HG03039 (cell line): Measurements from ENCODE around the gene SPRED2.

ENCODE experiments used
- ATAC-seq: cut with Tn5 transposase; IDR thresholded peaks from one replicate; pipeline ENCODE4 v1.9.1; 2021; ENCODE audit warnings: mild to moderate bottlenecking, moderate library complexity; ENCODE audit not compliant: unreplicated experiment

SPRED2 gene

GRCh38 chr2:65287364-65287763, 145.0 kb downstream of the SPRED2 start:
- no peak for ATAC-seq

- no peak for ATAC-seq
These were observed 149.8 kb downstream of the SPRED2 start for GRCh38 chr2:65282477-65283053.

GRCh38 chr2:65281627-65282351, 150.6 kb downstream of the SPRED2 start:
- no peak for ATAC-seq

DNA sequence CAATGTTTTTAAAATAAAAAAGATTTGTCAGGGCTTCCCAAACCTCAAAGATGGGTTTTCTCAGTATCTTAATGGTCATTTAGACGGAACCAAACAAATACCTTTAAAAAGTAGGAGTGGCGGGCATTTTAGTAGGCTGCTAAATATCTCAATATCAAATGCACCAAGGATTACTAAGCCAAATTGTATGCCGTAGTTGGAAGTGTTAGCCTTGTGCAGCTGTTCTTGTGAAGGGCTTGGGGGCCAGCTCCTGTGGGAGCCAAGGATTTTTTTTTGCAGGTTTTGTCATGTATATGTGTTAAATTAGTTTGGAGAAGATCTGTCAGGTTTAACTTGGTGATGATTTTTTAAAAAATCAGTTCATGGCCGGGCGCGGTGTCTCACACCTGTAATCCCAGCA, 152.6 kb downstream of the SPRED2 start:
- ATAC-seq: no peak

DNA sequence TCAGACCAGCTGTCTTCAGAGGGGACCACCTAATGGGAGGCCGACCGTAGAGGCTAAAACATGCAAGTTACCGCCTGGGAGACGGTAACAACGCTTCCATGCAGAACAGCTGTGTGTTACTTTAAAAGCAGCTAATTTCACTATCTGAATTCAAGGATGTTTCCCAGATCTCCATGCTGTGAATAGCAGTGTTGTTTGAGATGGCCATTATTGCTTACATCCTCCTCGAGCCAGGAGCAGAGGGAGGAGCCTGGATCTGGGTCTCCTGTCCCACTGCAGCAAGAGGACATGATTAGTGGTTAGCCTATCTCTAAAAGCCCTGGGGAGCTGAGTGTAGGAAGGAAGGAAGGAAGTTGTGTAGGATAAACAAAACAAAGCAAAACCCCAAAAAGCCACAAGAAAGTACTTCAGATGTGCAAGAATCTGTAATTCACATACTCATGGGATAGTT, 153.8 kb downstream of the SPRED2 start:
- ATAC-seq: no peak

DNA sequence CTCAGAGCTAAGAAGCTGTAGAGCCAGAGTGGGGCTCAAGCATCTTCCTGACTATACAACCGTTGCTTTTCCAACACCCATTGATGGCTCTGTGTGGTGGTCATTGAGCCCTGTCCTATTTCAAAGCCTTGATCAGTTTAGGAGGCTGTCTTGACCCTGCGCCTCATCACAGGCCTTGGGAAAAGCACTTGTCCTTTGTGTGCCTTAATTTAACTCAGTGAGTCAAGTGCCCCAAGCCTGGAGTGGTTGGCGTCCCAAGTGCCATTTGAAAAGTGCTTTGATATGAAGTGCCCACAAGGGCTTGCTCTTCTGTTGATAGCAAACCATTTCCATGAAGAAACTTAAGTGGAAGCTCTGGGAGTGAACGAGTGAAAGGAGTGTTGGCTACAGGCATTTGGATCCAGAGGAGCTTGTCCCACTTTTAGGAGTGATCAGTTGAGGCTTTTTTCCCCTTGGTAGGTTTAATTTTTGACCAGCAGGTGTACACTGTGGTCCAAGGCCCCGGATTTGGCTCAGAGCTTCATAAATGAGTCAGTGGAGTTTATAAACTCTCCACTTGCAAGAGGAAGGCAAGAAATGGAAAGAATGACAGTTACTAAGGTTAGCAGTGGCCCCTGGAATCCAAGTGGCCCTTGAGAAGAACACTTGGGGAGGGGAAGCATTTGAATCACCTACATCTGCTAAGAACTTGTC, 154.5 kb downstream of the SPRED2 start:
- no peak for ATAC-seq

DNA sequence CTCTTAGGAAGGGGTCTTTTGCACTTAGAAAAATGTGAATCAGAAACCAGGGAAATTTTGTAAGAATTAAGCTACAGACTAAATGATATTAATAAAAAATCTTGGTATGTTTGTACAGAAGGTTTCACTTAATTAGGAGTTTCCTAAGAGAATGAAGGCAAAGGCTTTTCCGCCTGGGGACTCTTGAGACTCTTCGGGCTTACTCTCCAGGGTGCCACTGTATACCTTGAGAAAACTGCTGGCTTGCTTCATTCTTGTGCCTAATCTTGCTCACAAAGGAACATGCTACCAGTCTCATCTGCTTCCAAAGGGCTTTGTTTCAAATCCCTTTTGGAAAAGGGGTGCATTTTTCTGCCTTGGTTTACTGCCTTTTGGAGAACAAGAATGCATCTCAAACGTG, 155.3 kb downstream of the SPRED2 start:
- ATAC-seq: no peak

DNA sequence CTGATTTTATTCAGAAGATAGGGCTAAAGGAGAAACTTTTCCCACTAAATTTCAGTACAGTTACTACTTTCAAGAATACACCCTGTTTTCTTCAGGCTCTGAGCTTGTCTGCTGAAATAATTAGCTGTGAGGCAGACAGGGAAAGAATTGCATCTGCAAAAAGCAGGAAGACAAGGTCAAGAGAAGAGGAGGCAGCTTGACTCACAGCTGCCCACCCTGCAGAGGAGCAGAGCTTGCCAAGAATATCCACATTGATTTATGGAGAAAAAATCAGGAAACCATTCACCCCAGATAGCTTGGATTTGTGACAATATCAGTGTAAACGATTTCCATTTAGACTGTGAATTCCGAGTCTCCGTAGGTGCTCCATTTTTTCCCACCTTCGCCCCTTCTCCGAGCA, 155.8 kb downstream of the SPRED2 start:
- no peak for ATAC-seq

GRCh38 chr2:65275141-65275915, 157.1 kb downstream of the SPRED2 start:
- ATAC-seq: no peak

DNA sequence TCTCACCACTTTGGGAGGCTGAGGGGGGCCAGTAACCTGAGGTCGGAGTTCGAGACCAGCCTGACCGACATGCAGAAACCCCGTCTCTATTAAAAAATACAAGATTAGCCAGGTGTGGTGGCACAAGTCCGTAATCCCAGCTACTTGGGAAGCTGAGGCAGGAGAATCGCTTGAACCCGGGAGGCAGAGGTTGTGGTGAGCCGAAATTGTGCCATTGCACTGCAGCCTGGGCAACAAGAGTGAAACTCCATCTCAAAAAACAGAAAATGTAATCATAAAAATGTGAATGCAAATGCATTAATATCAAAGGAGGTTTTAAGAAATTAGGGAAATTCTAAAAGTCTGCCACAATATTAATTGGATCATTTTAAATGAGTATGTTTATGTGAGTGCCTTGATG, 159.1 kb downstream of the SPRED2 start:
- ATAC-seq: no peak

GRCh38 chr2:65268957-65269356, 163.4 kb downstream of the SPRED2 start:
- no peak for ATAC-seq

- no peak for ATAC-seq
These were observed 165.4 kb downstream of the SPRED2 start for GRCh38 chr2:65267008-65267407.

GRCh38 chr2:65265671-65266045, 166.7 kb downstream of the SPRED2 start:
- no peak for ATAC-seq

DNA sequence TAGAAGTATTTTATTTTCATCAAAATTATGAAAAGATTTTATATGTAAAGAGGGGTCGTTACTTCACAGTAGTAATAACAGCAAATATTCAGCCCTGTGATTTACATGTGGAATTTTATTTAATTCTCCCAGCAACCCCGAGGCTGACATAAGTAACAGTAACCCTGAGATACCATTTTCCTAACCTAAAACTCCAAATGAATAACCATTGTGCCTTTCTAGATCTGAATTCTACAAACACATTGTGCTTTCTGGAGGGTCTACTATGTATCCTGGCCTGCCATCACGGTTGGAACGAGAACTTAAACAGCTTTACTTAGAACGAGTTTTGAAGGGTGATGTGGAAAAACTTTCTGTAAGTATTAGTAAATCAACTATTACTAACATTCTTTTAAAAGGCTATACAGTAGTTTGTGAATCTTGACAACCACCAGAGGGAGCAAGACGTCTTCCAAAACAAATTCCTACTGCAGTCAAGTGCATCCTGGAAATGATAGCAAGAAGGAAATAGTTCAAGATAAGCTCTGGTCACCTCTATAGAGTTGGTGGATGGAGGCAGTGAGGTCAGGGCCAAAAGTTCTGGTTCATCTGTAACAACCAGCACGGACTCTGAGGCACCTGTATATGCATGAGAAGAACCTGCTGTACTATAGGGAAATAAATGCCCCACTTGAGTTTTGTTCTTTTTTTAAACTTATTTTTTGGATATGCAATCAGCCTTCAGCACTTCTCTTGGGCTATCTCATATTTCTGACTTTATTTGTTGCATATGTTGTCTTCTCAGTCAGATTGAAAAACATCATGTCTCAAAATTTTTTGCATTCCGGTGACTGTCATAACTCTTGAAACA, 167.4 kb downstream of the SPRED2 start:
- ATAC-seq: no peak

DNA sequence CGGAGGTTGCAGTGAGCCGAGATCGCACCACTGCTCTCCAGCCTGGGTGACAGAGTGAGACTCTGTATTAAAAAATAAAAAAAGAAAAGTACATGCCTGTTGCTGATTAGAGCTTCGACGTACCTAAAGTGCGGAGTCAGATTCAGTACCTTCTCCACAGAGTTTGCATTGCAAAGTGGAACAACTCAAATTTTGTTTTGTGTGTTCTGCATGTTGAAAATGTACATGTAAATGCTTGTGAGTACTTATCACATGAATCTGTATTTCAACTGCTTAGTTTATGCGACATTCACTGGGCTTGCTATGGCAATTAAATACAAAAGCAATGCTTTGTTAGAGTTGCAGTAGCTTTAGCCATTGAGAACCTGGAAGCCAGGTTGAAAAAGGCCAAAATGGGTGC, 168.4 kb downstream of the SPRED2 start:
- no peak for ATAC-seq

DNA sequence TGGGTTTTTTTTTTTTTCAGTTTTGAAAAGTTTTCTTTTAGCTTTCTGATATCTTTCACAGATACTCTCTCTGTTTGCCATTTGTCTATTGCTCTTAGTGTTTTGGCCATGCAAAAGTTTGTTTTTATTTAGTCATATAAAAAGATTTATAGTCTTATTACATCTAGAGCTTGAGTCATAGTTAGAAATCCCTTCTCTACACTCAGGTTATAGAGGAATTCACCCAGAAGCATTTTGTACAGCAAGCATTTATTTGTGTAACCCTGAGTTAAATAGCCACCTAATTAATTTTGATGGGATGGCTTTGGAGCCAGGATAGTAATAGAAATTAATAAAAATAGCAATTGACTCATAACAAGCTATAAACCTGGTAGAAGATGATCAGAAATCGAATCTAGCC, 169.1 kb downstream of the SPRED2 start:
- no peak for ATAC-seq

DNA sequence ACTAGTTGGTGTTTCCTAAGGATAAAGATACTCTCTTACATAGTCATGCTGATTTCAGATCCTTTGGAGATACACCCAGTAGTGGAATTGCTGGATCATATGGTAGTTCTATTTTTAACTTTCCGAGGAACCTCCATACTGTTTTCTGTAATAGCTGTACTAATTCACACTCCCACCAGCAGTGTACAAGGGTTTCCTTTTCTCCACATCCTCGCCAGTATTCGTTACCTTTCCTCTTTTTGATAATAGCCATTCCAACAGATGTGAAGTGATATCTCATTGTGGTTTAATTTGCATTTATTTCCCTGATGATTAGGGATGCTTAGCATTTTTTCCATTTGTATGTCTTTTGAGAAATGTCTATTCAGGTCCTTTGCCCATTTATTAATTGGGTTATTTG, 170.7 kb downstream of the SPRED2 start:
- no peak for ATAC-seq
